DMS79 (cell line): ENCODE results near the gene KCNMA1.
A peak's percentile ranks its signal among the peaks of the same experiment; 100 is the strongest.
"Not testable (repeated sequence)": the region's sequence is repeated elsewhere in the genome, so short reads cannot be mapped to it uniquely, and the experiment has no call there.

ENCODE experiments used
- DNase-seq: peaks from one replicate; lab custom pipeline; 2025; lab: John Stamatoyannopoulos, UW

Gene KCNMA1

GRCh38 chr10:77661674-77662073 is 24.1 kb upstream of the KCNMA1 start:
- no peak for DNase-seq

GRCh38 chr10:77661100-77661499 is 23.5 kb upstream of the KCNMA1 start:
- DNase-seq, result no peak

GRCh38 chr10:77659046-77659670 is 21.6 kb upstream of the KCNMA1 start:
- not testable (repeated sequence) for DNase-seq

- no peak for DNase-seq
These were observed 15.6 kb upstream of the KCNMA1 start for GRCh38 chr10:77653210-77653609.

GRCh38 chr10:77649333-77650331 is 12.0 kb upstream of the KCNMA1 start:
- DNase-seq, result no peak

- no peak for DNase-seq
These were observed 10.9 kb upstream of the KCNMA1 start for GRCh38 chr10:77648472-77648871.

GRCh38 chr10:77647543-77648293 is 10.1 kb upstream of the KCNMA1 start:
- no peak for DNase-seq

GRCh38 chr10:77644557-77645243 is 7.1 kb upstream of the KCNMA1 start:
- DNase-seq, result no peak

GRCh38 chr10:77643795-77644468 is 6.3 kb upstream of the KCNMA1 start:
- DNase-seq, result no peak

GRCh38 chr10:77641788-77642397 is 4.3 kb upstream of the KCNMA1 start:
- DNase-seq, result peak; percentile 27

- DNase-seq, result no peak
These were observed 3.7 kb upstream of the KCNMA1 start for GRCh38 chr10:77641344-77641743.

- DNase-seq, result no peak
These were observed 2.6 kb upstream of the KCNMA1 start for GRCh38 chr10:77640167-77640566.

GRCh38 chr10:77639756-77640155 is 2.1 kb upstream of the KCNMA1 start:
- DNase-seq, result no peak

- DNase-seq, result no peak
These were observed 903 bp upstream of the KCNMA1 start for GRCh38 chr10:77638321-77639101.

- DNase-seq, result no peak
These were observed 559 bp downstream of the KCNMA1 start for GRCh38 chr10:77636967-77637531.

GRCh38 chr10:77636282-77636966 is 1.2 kb downstream of the KCNMA1 start:
- DNase-seq, result no peak

- DNase-seq, result no peak
These were observed 2.0 kb downstream of the KCNMA1 start for GRCh38 chr10:77635402-77636227.

- DNase-seq, result no peak
These were observed 2.7 kb downstream of the KCNMA1 start for GRCh38 chr10:77634939-77635338.
